ENCODE results near the gene RPS19. TPM values are rescaled to one million over a fixed set of nuclear protein-coding genes. Genes with fewer than 3 reads are reported as not detected.

The RPS19 gene
- total RNA-seq, 1 donor from 2014 or later: 956 TPM

DNA sequence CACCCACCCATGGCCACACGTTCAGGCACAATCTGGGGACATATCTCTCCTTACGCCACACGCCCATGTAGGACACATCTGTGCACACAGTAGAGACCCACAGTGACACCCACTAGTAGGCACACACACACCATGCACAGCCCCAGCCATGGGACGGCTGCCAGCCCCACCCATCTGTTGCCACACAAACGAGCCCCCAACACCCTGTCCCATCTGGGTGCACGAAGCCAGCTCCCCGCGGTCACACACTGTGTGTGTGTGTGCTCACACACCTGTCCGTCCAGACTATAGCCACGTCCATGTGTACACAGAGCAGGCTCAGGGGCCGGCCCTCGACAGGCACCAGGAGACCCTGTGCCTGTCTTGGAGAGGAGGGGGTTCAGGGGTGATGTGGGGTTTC, 57.6 kb downstream of the RPS19 start:
- Histone ChIP-seq H3K36me3 (no peaks in the 10 kb centered on the region), H3K27ac (no peak overlapping the region), H3K27me3 (peaks cover 39% of the 10 kb centered on the region), H3K4me3 (no peak overlapping the region), H3K4me1 (no peaks in the 10 kb centered on the region), H3K9me3 (no peaks in the 10 kb centered on the region)
- TF ChIP-seq, protein P1, sequence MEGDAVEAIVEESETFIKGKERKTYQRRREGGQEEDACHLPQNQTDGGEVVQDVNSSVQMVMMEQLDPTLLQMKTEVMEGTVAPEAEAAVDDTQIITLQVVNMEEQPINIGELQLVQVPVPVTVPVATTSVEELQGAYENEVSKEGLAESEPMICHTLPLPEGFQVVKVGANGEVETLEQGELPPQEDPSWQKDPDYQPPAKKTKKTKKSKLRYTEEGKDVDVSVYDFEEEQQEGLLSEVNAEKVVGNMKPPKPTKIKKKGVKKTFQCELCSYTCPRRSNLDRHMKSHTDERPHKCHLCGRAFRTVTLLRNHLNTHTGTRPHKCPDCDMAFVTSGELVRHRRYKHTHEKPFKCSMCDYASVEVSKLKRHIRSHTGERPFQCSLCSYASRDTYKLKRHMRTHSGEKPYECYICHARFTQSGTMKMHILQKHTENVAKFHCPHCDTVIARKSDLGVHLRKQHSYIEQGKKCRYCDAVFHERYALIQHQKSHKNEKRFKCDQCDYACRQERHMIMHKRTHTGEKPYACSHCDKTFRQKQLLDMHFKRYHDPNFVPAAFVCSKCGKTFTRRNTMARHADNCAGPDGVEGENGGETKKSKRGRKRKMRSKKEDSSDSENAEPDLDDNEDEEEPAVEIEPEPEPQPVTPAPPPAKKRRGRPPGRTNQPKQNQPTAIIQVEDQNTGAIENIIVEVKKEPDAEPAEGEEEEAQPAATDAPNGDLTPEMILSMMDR (IDR thresholded peaks at IDR 0.05): no peak
- intact Hi-C loops (cut with DNase I): no loop called here
- no peak for DNase-seq (ENCODE audit: low spot score in 2 of 2)

DNA sequence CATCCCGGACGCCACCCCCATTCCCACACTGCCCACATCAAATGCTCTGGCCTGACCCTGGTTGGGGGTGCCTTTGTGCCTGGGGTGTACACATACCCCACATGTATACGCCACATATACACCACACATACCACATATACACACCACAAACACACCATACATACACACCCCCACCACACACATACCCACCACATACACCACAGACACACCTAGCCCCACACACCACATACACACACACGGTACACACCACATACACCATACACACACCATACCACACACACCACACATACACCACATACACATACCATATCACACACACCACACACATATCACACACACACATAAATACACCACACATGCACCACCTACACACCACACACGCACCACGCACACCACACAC, 58.0 kb downstream of the RPS19 start:
- H3K27ac ChIP-seq: no peak overlapping the region
- no peak overlapping the region for H3K4me3 ChIP-seq
- H3K27me3 ChIP-seq: peaks cover 35% of the 10 kb centered on the region
- no peak for DNase-seq (ENCODE audit: low spot score in 2 of 2)
- no peaks in the 10 kb centered on the region for H3K4me1 ChIP-seq
- no peaks in the 10 kb centered on the region for H3K36me3 ChIP-seq
- H3K9me3 ChIP-seq: no peaks in the 10 kb centered on the region
- TF ChIP-seq, protein P1 (IDR thresholded peaks at IDR 0.05): no peak
- intact Hi-C loops (cut with DNase I): no loop called here

- Histone ChIP-seq H3K36me3 (no peaks in the 10 kb centered on the region), H3K27ac (no peak overlapping the region), H3K4me3 (no peak overlapping the region), H3K27me3 (peaks cover 30% of the 10 kb centered on the region), H3K9me3 (no peaks in the 10 kb centered on the region), H3K4me1 (no peaks in the 10 kb centered on the region)
- TF ChIP-seq, protein P1 (IDR thresholded peaks at IDR 0.05): no peak
- no peak for DNase-seq (ENCODE audit: low spot score in 2 of 2)
- intact Hi-C loops (cut with DNase I): no loop called here
Observed at GRCh38 chr19:41918653-41919244, 58.7 kb downstream of the RPS19 start.

DNA sequence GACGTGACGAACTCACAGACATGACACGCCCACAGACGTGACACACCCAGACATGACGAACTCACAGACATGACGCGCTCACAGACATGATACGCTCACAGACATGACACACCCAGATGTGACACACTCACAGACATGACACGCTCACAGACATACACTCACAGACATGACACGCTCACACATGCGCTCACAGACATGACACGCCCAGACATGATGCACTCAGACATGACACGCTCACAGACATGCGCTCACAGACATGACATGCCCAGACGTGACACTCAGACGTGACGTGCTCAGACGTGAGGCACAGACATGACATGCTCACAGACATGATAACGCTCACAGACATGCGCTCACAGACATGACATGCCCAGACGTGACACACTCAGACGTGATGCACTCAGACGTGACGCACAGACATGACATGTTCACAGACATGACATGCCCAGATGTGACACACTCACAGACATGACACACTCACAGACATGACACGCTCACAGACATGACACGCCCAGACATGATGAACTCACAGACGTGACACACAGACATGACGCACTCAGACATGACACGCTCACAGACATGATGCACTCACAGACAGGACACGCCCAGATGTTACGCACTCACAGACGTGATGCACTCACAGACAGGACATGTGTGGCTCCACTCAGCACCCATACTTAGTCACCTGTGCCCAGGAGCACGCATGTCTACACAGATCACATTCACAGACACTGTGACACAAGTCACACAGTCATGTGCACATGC, 60.1 kb downstream of the RPS19 start:
- TF ChIP-seq, protein P1 (IDR thresholded peaks at IDR 0.05): no peak
- Histone ChIP-seq H3K9me3 (no peaks in the 10 kb centered on the region), H3K27me3 (peaks cover 29% of the 10 kb centered on the region), H3K4me3 (no peak overlapping the region), H3K4me1 (no peaks in the 10 kb centered on the region), H3K36me3 (no peaks in the 10 kb centered on the region), H3K27ac (no peak overlapping the region)
- no peak for DNase-seq (ENCODE audit: low spot score in 2 of 2)
- intact Hi-C loops (cut with DNase I): no loop called here

DNA sequence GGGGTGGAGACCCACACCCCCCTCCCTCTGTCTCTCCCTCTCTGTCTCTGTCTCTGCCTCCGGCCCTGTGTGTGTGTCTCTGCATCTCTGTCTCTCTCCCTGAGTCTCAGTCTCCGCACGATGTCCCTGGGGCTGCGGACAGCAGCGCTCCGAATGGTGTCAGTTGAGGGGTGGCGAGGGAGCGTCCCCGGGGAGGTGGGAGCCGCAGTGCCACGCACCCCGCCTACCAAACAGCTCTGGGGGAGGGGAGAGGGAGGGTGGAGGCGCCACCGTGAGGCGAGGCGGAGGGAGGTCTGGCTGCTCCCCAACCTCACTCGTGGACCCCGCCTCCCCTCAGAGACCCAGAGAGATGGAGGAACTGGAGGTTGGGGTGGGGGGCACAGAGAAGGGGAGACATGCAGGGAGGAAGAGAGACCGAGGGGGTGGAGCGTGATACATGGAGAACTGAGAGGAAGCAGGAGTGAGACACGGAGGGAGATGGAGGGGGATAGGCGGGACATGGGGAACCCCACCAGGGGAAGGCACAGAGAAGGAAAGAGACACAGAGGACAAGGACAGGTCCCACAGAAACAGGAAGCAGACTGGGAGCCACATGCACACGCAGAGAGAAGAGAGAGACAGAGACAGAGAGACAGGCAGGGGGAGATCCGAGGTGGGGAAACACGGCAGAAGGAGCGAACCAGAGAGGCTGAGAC, 61.0 kb downstream of the RPS19 start:
- H3K36me3 ChIP-seq: no peaks in the 10 kb centered on the region
- H3K4me3 ChIP-seq: no peak overlapping the region
- peaks cover 26% of the 10 kb centered on the region for H3K27me3 ChIP-seq
- H3K9me3 ChIP-seq: no peaks in the 10 kb centered on the region
- intact Hi-C loops (cut with DNase I): no loop called here
- DNase-seq (ENCODE audit: low spot score in 2 of 2): no peak
- no peaks in the 10 kb centered on the region for H3K4me1 ChIP-seq
- no peak overlapping the region for H3K27ac ChIP-seq
- TF ChIP-seq, protein P1 (IDR thresholded peaks at IDR 0.05): no peak

Data from ascending aorta (tissue), 2 donors.